Activated CD4-positive, alpha-beta T cell treated with anti-CD3 and anti-CD28 coated beads, Interleukin-2, Interleukin-4, amounts not matched to agents 100 ng/mL and 50 ng/mL, durations not matched to agents 16 hours and 8 hours (primary cell): ENCODE measurements around the gene ZC3H18.
A peak's percentile ranks its signal among the peaks of the same experiment; 100 is the strongest.

Experiments
- DNase-seq: peaks from one replicate; pipeline ENCODE4 v3.0.0-alpha.2; 2020; ENCODE audit warnings: low spot score

Gene ZC3H18

DNA sequence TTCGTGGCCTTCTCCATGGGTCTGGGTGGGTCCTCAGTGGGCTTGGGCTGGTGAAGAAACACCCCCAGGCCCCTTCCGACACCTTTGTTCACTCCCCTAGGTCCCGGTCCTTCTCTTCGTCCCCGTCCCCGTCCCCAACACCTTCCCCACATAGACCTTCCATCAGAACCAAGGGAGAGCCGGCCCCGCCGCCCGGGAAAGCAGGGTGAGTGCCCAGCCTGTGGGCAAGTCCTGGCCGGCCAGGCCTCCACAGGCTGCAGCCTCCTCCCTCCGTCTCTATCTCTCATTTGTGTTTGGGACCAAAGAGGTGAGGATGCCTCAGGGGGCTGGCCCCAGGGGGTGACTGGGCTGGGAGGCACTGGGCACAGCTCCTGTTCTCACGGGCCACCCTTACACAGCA is 53.7 kb downstream of the ZC3H18 start:
- no peak for DNase-seq

DNA sequence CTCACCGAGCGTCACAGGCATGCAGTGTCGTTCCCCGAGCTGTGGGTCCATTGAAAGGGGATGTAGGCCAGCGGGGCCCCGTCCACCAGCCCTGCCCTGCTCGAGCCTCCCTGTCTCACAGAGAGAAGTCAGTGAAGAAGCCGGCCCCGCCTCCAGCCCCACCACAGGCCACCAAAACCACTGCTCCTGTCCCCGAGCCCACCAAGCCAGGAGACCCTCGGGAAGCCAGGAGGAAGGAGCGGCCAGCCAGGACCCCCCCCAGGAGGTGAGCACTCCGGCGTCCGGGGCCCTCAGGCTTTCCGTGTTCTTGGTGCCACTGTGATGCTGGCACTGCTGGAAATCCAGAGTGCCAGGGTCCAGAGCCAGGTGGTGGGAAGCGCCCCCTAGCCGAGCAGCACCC is 54.3 kb downstream of the ZC3H18 start:
- DNase-seq = no peak

DNA sequence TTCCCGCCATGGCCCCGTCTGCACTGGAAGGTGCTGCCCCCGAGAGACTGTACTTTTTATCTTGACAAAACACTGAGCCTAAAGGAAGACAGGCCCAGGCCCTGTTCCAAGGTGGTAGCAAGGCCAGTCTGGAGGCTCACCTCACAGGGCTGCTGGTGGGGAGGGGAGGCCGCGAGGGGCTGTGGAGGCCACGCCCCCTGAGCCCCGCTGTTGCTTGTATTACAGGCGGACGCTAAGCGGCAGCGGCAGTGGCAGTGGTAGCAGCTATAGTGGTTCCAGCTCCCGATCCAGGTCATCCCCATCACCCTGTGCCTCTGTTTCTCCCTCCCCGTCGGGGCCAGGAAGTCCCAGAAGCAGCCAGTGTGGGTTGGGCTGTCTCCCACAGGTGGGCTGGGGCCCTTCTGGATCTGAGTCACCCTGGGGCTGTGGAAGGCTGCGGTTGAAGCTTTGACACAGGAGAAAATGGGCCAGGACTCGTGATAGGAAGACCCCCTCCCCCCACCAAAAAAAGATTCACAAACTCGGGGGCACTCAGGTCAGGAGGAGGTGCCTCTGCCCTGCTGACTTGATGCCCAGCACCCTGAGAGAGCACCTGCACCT is 54.9 kb downstream of the ZC3H18 start:
- DNase-seq = peak; percentile 19

DNA sequence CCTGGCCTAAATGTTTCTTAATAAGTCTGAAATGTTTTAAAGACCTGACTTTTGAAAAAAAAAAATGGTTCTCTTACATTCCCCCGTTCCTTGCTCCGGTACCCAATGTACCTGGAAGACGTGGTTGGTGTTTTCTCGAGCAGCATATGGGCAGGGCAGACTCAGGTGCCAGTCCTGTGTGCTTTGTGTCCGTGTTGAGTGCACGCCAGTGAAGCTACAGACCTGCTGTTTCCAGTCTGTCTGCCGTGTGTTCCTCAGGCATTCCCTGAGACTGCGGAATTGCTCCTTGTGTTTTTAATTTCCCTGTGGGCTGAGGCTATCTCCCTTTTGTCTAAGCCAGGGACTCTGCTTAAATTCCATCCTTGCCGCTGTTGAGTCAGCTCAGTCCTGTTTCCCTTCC is 56.4 kb downstream of the ZC3H18 start:
- DNase-seq = no peak

DNA sequence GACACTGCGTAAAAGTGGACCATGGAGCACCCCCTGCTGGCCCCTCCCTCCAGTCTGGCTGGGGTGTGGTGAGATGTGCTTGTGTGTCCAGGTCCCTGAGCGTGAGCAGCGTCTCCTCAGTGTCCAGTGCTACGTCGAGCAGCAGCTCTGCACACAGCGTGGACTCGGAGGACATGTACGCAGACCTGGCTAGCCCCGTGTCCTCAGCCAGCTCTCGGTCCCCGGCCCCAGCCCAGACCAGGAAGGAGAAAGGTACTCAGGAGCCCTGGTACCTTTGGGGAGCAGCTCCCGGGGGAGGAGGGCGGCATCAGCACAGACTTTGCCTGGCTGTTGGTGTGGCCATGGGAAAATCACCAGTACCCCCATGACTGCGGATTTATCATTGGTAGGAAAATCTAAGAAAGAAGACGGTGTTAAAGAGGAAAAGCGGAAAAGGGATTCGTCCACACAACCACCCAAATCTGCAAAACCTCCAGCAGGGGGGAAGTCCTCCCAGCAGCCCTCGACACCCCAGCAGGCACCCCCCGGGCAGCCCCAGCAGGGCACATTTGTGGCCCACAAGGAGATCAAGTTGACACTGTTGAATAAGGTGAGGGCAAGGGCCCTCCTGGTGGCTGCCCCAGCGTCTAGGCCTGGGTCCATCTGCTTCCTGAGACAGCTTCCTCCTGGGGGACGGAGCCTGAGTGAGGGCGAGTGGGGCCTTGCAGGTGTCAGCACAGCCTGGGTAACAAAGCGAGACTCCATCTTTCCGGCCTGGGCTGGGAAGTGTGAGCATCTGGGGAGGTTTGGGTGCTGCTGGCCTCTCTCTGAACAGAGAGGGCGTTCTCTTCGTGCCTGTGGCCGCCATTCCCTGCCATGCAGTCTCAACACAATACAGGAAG is 57.6 kb downstream of the ZC3H18 start:
- DNase-seq = no peak

DNA sequence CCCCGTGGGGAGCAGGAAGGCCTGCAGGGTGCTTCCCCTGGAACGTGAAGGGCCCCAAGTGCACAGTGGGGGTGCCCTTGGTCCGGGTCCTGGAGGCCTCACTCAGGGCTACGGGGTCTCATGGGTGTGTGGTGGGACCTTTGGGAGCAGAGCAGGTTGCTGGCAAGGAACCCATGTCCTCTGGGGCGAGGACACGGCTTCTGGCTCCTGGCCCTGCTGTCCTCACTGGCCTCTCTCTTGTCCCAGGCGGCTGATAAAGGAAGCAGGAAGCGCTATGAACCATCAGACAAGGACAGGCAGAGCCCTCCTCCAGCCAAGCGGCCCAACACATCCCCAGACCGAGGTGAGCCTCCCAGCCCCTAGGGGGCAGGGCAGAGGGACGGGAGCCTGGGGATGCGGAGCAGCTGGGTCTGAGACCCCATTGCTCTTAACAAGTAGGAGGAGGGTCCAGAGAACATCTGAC is 58.3 kb downstream of the ZC3H18 start:
- DNase-seq = no peak

DNA sequence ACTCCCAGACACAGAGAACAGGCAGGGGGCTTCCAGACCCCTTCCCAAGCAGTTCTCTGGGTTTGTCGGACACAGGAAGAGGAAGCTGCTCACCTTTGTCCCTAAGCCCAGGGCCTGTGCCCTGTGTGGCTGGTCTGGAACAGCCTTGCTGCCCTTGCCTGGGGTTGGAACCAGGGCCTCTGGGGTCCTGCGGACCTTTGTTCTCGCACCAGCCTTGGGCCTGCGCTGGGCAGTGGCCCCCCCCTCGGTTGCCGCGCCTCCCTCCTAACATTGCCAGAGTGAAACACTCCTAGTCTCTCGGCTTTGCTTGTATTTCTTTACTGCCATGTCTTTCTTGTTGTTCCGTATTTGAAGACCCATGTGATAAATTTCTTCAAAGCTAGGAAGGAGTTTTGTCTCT is 59.6 kb downstream of the ZC3H18 start:
- DNase-seq = no peak

DNA sequence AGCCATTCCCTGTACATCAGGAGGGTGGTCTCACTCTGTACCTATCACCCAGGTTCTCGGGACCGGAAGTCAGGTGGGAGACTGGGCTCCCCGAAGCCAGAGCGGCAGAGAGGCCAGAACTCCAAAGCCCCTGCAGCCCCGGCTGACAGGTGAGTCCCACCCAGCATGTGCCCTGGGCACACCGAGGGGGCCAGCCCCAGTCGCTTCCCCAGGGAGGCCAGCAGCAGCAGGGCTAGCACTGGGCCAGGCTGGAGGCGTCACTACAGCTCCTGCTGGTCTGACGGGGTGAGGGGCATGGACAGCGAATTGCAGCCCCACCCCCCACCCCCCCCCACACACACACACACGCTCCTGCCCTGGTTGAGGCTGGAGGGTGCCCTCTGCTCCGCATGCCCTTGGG is 60.2 kb downstream of the ZC3H18 start:
- no peak for DNase-seq

DNA sequence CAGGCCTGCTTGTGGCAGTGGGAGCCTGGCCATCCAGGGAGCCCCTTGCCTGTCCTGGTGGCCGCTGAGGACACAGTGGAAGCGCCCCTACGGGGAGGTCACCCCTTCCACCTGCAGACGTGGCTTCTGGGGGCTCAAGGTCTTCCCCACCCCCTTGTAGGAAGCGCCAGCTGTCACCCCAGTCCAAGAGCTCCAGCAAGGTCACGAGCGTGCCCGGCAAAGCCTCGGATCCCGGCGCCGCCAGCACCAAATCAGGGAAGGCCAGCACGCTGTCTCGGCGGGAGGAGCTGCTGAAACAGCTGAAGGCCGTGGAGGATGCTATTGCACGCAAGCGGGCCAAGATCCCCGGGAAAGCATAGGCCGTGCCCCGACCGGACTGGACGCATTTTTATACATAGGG is 60.7 kb downstream of the ZC3H18 start:
- no peak for DNase-seq

DNA sequence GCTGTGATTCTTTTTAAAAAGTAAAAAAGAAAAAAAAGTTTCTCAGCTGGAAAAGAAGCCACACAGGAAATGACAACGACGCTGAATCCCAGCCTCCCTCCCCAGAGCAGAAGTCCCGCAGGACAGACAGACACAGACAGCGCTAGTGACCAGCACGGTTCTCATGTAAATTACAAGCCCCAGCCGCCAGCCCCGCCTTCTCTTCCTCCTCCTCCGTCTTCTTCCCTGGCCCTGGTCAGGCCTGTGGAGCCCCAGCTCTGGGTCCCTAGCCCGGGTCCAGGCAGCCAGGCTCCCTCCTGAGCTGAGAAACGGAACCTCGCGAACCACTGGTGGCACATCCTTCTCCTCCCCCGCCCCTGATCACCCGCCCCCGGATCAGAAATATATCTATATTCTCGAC is 61.2 kb downstream of the ZC3H18 start:
- no peak for DNase-seq

DNA sequence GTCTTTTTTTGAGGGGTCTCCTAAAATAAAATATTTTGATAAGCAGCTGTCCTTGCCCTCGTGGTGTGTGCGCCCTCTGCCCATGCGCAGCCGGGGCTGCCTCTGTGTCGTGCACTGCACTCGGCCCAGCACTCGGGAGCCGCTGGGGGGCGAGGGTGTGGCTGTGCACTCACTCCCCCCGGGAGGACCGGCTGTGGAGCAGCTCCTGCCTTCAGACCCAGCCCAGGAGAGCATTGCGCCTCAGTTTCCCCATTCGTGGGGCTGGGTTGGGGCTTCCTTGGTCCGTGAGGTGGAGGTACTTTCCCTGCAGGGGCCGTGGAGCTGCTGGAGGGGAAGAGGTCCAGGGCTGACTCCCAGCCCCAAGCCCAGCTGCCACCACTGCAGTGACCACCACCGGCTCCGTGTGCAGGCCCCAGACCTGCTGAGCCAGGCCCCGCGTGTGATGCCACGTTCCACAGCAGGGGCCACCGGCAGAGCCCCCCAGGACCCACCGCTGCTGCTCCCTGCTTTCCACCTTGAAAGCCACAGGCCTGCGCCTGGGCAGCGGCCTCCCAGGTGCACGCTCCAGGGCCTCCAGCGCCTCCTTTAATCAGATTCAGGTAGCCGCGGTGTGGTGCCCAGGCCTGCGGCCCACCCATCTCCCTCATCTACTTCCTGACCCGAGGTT is 61.9 kb downstream of the ZC3H18 start:
- no peak for DNase-seq

DNA sequence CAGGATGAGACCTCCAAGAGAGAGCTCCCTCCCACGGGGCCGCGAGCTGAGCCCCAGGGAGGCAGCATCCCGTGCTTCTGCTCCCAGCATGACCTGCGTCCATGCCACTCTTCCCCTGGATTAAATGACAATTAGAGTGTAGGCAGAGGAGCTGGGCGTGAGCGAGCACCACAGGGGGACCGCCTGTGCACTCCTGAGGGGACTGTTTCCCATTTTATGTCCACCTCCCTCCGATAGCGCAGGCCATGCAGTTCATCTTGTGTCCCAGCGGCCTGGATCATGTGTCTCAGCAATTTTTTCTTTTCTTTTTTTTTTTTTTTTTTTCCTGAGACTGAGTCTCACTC is 62.4 kb downstream of the ZC3H18 start:
- DNase-seq = no peak

DNA sequence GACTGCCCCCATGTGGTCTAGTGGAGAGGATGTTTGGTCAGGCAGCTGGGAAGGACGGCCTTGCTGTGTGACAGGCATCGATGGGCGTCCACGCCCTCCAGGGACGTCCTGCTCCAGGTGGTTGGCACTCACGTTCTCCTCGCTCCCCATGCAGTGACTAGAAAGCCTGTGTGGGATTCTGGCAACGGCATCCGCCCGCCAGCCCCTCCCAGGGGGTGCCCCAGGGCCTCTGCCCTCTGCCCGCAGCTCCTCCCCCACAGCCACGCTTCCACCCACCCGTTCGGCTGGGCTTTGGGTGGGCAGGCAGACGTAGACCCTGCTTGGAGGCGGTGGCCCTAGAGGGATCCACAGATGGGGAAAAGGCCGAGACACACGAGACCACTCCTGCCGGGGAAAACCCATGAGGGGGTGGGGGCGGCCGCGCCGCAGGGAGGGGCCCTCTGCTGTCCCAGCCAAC is 63.5 kb downstream of the ZC3H18 start:
- DNase-seq = peak; percentile 47

DNA sequence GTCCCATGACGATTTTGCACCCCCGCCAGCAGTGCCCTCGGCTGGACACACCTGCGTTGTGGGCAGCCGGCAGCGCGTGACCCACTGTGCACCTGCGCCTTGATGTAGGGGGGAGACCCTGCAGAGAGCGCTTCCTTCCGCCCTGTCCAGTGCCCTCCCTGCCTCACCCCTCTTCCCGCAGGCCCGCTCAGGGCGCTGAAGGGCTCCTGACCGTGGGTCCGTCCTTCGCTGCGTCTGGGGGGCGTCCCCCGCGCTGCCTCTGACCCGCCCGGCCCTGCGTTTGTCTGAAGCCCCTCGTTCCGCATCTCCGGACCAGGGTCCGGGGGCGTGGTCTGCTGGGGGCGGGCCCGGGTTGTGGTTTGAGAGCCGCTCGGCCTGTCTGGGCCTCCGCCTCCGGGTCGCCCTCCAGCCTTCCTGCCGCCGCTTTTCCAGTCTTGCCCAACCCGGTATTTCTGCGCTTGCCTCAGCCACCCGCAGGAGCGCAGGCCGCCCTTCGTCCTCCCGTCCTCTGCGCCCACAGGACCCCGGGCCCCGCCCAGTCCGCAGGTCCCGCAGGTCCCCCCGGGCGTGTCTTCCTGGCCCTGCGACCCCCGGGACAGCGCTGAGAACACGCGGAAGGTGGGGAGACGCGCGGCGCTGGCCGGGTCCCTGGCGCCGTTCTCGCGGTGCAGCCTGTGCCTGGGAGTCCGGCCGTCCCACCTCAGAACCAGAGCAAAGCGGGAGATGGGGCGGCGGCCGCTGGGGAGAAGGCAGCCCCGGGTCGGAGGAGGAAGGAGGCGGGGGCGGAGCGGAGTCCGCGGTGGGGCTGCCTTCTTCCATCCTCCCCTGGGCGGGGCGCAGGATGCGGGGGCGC is 64.2 kb downstream of the ZC3H18 start:
- DNase-seq = peak; percentile 43

DNA sequence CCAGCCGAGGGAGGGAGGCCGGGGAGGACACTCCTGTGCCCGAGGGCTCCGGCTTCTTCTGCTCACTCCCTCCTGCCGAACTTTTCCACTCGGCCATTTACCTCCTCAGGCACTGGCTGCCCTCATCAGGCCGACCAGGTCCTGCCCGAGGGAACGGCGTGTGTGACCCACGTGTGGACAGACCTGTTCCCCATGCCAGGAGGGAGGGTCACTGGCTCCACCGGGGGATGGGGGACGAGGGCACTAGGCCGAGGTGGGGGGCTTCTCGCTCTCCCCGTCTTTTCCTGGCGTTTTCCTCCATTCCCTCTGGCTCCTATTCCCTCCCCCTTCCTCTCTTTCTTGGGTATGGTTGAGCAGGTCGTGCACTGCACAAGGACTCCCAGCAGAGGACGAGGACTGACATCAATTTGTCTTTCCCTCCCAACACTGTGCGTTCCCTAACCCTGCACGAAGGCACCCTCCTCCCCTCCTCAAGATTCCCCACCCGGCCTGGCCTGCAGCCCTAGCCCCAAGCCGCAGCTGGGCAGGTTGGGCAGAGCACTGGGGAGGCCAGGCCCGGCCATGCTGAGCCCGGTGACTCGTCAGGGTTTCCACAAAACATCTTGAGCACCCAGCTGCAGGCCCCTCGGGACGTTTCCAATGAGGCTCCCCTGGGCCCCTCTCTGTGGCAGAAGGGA is 64.9 kb downstream of the ZC3H18 start:
- no peak for DNase-seq

DNA sequence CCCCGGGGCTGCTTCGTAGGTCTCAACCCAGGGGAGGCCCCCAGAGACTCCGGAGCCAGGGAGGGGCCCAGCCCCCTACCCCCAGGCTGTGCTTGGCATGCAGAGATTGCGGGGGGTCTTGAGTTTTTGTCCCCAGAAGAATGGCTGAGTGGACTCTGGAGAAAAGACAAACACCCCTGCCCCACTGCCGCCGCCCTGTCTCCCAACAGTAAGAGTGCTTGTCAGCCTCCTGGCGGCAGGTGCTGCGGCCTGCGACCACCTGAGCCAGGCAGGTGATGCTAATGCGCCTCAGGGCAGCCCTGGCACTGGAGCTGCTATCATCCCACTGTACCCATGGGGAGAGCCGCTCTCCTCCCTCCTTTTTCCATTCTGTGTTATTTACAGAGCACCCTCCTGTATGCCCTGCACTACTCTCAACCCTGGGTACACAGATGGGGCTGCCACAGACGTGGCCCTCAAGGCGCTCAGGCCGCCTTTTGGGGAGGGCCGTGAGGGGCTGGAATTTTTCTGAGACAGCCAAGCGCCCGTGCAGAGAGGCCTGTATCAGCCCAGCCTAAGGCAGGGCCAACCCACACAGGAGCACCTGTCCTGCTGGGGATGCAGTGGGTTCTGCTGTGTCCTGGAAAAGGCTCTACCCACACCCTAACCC is 65.6 kb downstream of the ZC3H18 start:
- no peak for DNase-seq

DNA sequence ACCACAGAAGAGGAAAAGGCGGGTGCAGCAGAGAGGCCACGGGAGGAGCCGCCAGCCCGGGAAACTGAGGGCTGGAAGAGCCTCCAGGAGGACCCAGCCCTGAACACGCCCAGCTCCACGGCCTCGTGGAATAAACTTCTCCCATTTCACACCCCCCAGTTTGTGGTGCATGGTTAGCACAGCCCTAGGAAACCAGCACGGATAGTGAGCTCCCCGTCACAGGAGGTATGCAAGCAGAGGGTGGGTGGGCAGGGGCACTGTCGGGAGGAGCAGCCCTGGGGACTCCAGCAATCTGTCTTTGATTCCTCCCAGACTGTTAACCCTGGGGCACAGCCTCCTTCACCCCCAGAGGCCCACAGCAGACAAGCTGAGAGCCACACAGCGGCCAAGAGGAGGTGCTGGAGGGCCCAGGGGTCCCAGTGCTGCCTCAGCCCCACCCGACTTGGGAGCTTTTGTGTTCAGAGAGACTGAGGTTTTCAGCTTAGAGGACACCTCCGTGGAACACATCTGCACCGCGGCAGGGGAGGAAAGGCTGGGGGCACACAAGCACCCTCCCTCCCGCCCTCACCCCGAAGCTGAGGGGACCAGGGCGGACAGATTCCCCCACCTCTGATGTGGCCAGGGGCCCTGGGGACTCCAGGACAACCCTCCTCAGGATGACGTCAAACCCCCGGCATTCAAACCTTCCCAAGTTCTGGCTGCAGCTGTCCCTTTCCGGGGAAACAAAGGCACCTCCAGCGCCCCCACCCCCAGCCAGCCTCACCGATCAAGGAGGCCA is 66.5 kb downstream of the ZC3H18 start:
- DNase-seq = no peak

DNA sequence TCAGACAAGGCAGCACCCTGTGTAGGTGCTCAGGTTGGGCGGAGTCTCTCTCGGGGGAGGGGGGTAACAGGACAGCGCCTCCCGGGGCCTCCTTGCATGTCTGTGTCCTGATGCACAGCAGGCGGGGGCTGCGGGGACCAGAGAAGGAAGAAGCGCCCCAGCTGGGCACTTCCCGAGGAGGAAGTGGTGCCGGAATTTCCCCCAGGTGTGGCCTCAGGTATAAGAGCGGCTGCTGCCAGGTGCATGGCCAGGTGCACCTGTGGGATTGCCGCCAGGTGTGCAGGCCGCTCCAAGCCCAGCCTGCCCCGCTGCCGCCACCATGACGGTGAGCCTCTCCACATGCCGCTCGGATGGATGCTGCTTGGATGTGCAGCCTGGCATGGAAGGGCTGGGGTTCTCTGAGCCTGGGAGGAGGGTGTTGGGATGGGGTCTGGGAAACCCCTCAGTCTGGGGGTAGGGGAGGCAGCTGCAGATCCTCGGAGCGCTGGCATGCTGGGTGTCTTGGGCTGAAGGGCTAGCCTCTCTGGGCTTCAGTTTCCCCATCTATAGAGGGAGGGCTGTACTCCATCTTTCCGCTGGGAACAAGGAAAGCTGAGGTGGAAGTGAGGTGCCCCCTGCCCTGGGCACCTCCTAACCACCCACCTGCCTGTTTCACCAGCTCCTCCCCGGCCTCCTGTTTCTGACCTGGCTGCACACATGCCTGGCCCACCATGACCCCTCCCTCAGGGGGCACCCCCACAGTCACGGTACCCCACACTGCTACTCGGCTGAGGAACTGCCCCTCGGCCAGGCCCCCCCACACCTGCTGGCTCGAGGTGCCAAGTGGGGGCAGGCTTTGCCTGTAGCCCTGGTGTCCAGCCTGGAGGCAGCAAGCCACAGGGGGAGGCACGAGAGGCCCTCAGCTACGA is 68.4 kb downstream of the ZC3H18 start, which contains the start of gene IL17C:
IL17C (plus strand) TSS at position 250 of the 908 bp plus-strand sequence; CDS start at position 320, 70 bp downstream.
- DNase-seq = no peak
